Measurements from ENCODE around the gene REN.

REN gene

DNA sequence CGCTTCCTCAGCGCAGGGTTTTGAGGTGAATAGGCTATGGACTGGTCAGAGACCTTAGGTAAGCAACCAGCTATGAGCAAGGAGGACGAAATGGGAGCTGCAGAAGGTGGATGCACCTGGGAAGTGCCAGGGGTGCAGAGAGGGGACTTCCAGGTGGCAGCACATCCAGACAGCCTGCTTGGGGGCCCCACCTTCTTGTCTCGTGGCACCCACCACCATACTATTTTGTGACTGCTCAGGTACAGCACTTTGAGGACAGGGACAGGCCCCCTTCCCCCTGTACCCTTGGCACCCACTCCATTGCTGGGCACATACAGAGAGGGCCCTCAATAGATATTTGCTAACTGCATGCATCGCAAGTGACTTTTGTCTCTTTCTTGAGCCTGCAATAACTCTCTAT, 30.9 kb upstream of the REN start:
- no peak overlapping the region for H3K4me3 ChIP-seq
- no peaks in the 10 kb centered on the region for H3K36me3 ChIP-seq (replicated peaks)
- DNase-seq (ENCODE audit: low spot score in 2 of 2): no peak
- H3K9me3 ChIP-seq: no peaks in the 10 kb centered on the region
- H3K4me1 ChIP-seq: no peaks in the 10 kb centered on the region
- in situ Hi-C loops (cut with MboI; ENCODE audit: low sequenced_read_pairs): no loop called here
- peaks cover 45% of the 10 kb centered on the region for H3K27me3 ChIP-seq (ENCODE audit: low read depth)

DNA sequence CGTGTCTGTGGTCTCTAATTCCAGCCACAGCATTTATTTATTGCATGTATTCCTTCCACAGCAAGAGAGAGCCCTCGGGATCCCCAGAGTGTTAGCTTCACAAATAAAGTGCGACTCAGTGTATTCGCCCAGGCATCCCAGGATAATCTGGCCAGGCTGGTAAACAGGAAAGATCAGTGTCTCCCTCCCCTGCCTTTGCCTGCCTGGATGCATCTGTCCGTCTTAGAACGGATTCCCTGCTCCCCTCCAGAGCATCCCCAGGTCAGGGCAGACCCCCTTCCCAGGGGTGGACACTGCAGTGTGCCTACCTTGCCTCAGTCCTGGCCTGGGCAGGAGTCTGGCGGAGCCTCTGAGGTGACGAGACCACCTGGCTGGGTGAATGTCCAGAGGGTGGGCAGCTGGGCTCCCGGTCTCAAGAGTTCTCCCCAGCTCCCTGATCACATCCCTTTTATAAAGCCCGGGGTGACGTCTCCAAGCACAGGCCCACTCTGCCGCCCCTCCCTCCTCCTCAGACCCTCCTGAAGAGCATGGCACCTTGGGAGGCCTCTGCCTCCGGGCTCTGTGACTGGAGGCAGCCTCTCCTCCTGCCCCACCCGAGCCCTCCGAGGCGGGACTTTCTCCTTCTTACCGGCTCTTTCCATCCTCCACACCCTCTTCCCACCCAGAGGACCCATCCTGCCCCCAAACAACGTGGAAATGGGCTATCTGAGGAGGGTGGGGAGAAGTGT, 30.1 kb upstream of the REN start, which contains the start of gene KISS1:
Gene KISS1, minus strand, starts transcription at position 424 of the 728 bp plus-strand sequence. CDS start 3,615 bp downstream, outside the sequence.
- peaks cover 40% of the 10 kb centered on the region for H3K27me3 ChIP-seq (ENCODE audit: low read depth)
- H3K9me3 ChIP-seq: no peaks in the 10 kb centered on the region
- no peaks in the 10 kb centered on the region for H3K36me3 ChIP-seq (replicated peaks)
- no peak within 1 kb of the TSS for H3K4me3 ChIP-seq
- no peak for DNase-seq (ENCODE audit: low spot score in 2 of 2)
- in situ Hi-C loops (cut with MboI; ENCODE audit: low sequenced_read_pairs): no loop called here
- H3K4me1 ChIP-seq: no peaks in the 10 kb centered on the region

DNA sequence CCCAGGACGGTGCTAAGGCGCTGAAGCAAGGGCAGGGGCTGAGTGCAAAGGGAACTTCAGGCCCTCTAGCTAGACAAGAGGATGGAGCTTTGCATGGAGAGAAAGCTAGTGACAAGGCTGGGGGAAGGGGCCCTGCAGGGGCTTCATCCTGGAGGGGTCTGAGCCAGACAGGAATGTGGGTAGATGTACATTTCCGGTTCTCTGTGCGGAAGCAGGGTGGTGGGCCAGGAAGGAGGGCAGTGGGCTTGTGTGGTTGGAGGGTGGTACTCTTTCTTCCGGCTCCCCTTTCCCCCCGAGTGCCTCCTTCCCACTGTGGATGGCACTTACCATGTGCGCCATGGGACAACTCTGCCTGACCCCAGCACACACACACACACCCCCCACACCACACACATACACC, 28.6 kb upstream of the REN start:
- H3K4me1 ChIP-seq: no peaks in the 10 kb centered on the region
- no peaks in the 10 kb centered on the region for H3K36me3 ChIP-seq (replicated peaks)
- in situ Hi-C loops (cut with MboI; ENCODE audit: low sequenced_read_pairs): no loop called here
- no peak overlapping the region for H3K4me3 ChIP-seq
- H3K27me3 ChIP-seq (ENCODE audit: low read depth): peaks cover 42% of the 10 kb centered on the region
- DNase-seq (ENCODE audit: low spot score in 2 of 2): no peak
- no peaks in the 10 kb centered on the region for H3K9me3 ChIP-seq

DNA sequence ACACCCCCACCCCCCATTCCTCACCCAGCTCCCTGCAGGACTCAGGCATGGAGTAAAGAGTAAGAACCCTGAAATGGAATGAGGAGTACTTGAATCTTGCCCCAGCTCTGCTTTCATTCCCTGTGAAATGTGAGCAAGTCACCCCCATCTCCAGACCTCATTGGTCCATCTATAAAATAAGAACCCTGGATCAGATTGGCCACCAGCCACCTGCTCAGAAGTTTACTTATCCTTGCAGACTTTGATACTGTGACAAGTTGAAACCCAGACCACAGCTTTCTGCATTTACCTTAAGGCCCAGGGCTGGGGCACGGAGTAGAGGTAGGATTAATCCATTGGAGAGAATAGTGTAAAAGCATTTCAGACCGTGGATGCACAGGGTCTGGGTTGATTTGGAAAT, 27.9 kb upstream of the REN start:
- no peaks in the 10 kb centered on the region for H3K36me3 ChIP-seq (replicated peaks)
- H3K4me3 ChIP-seq: no peak overlapping the region
- in situ Hi-C loops (cut with MboI; ENCODE audit: low sequenced_read_pairs): no loop called here
- H3K27me3 ChIP-seq (ENCODE audit: low read depth): peaks cover 49% of the 10 kb centered on the region
- H3K4me1 ChIP-seq: no peaks in the 10 kb centered on the region
- H3K9me3 ChIP-seq: no peaks in the 10 kb centered on the region
- no peak for DNase-seq (ENCODE audit: low spot score in 2 of 2)

DNA sequence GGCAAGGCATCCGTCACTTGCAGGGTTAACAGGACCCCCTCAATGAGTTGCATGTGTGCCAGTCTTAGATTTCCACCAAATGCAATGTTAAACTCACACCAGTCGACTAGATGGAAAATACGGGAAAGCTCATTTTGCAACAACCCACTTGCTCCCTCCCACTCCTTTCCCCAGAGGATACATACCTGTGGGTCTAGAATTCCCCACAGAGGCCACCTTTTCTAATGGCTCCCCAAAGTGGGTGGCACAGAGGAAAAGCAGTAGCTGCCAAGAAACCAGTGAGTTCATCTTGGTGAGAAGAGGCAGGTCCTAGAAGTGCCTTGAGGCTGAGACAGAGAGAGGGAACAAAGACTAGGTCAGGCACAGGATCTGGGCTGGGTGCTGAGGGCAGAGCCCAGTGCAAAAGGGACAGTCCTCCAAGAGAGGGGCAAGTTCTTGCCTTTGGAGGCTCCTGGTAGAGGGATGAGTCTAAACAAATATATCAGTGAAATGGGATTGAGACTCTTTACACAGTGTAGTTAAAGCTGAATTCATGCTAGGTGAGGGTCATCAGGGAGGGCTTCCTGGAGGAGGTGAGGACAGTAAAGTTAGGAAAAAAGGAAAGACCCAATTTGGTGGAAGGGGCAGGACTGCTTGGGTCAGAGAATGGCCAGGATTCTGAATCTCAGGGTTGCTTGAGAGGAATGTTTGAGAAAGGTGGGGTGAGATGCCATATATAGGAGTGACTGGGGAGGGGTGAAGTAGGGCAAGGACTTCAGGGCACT, 26.6 kb upstream of the REN start:
- no peak for DNase-seq (ENCODE audit: low spot score in 2 of 2)
- peaks cover 44% of the 10 kb centered on the region for H3K27me3 ChIP-seq (ENCODE audit: low read depth)
- in situ Hi-C loops (cut with MboI; ENCODE audit: low sequenced_read_pairs): no loop called here

DNA sequence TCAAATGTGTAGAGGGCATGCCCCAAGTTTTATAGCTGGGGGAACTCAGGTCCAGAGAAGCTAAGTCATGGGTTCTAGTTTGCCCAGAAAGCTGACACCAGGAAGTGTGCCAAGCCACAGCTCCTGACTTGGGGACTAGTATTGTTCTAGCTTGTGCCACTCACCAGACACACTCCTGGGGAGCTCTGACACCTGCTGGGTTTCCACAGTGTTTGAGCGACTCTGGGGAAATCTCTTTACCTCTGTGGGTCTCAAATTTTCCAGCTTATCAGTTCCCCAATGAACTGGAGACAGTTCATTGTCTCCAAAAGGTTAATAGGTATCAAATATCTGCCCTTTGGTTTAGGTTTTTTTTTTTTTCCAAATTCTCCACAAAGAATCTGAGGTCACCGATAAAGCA, 25.9 kb upstream of the REN start:
- in situ Hi-C loops (cut with MboI; ENCODE audit: low sequenced_read_pairs): no loop called here
- H3K36me3 ChIP-seq (replicated peaks): no peaks in the 10 kb centered on the region

More for the DNA sequence above, 26.6 kb upstream of the REN start:
- Histone ChIP-seq H3K9me3 (no peaks in the 10 kb centered on the region), H3K4me1 (no peaks in the 10 kb centered on the region), H3K4me3 (no peak overlapping the region), H3K36me3 (replicated peaks) (no peaks in the 10 kb centered on the region)

DNA sequence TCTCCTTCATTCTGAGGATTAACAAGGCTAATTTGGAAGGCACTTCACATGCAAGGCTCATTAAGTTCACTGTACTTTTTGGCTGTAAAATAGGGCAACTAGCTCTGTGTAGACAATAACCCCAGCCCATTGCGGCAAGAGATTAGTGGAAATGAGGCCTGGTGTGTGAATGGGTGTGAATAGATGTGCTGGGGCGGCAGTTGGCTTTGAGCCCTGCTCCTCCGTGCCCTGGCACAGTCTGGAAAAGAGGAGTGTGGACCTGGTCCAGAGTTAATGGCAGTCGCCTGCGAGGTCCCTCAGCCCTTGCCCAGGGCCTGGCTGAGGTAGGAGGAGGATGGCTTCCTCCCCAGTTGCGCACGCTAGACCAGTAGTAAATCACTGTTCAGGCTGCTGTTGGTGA, 25.3 kb upstream of the REN start:
- DNase-seq (ENCODE audit: low spot score in 2 of 2): peak in 1 of 2 experiments; percentile 17
- H3K9me3 ChIP-seq: no peaks in the 10 kb centered on the region
- H3K4me1 ChIP-seq: no peaks in the 10 kb centered on the region
- peaks cover 41% of the 10 kb centered on the region for H3K27me3 ChIP-seq (ENCODE audit: low read depth)
- H3K36me3 ChIP-seq (replicated peaks): no peaks in the 10 kb centered on the region
- in situ Hi-C loops (cut with MboI; ENCODE audit: low sequenced_read_pairs): no loop called here
- H3K4me3 ChIP-seq: no peak overlapping the region

More for the DNA sequence above, 25.9 kb upstream of the REN start:
- peaks cover 46% of the 10 kb centered on the region for H3K27me3 ChIP-seq (ENCODE audit: low read depth)
- no peak for DNase-seq (ENCODE audit: low spot score in 2 of 2)
- no peaks in the 10 kb centered on the region for H3K9me3 ChIP-seq
- no peak overlapping the region for H3K4me3 ChIP-seq
- H3K4me1 ChIP-seq: no peaks in the 10 kb centered on the region

DNA sequence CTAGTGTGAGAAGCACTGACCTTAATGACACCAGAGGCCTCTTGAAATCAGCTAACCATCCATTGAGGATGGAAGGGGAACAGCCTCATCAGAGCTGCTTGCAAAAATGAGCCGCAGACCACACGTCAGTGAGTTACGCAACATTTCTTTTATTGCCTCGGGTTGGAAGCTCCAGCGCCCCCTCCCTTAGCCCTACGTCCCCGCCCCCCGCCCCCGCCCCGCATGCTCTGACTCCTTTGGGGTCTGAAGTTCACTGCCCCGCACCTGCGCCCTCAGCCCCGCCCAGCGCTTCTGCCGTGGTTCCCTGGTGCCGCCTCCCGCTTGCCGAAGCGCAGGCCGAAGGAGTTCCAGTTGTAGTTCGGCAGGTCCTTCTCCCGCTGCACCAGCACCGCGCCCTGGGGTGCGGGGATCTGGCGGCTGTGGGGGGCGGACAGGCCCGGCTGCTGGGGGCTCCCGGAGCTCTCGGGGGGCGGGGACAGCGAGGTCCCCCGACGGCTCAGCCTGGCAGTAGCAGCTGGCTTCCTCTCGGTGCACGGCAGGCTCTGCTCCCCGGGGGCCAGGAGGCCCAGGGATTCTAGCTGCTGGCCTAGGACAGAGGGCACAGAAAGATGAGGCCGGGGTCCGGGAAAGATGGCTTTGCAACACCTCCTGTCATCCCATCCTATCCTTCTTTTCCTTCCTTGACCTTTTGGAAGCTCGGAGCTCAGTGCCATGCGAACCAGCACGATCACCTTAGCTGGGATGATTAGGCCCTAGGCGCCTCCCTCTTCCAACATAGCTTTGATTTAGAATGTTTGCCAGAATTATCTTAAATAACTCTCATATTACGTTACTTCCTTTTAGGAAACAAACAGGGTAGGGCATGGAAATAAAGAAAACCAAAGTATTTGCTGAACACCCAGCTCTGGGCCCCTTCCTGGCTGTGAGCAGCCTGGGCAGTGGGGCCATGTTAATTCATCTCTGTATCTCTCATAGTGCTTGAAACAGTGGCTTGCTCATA, 24.4 kb upstream of the REN start:
- no peaks in the 10 kb centered on the region for H3K9me3 ChIP-seq
- no peaks in the 10 kb centered on the region for H3K36me3 ChIP-seq (replicated peaks)
- peaks cover 31% of the 10 kb centered on the region for H3K27me3 ChIP-seq (ENCODE audit: low read depth)
- H3K4me1 ChIP-seq: no peaks in the 10 kb centered on the region
- H3K4me3 ChIP-seq: no peak overlapping the region
- in situ Hi-C loops (cut with MboI; ENCODE audit: low sequenced_read_pairs): no loop called here
- DNase-seq (ENCODE audit: low spot score in 2 of 2): no peak

DNA sequence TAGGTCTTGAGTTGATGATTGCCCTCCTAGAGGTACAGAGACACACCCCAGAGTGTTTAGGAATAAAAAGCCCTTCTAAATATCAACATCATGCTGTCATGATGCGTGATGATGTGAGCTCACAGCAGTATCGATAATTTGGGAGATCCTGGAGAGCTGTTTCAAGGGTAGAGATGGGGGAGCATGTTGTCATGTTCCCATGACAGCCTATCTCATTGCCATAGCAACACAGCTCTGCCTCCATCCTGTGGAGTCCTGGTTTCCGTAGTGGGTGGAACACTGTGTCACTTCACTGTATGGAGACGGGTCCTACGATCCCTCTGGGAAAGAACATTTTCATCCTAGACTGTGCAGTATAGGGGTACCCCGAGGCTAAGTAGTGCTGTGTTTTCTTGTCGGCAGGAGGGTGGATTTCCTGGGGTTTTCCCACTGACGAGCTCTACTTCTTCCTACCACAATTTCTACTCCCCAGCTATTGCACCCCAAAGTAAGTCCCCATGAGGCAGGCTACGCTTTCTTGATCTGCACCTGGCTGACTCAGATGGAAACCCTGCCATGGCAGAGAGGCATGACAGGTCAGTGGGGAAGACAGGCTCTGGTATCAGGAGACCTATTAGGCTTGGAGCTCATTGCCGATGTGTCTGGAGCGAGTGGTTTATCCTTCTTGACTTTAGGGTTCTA, 23.0 kb upstream of the REN start:
- Histone ChIP-seq H3K4me3 (no peak overlapping the region), H3K9me3 (no peaks in the 10 kb centered on the region), H3K36me3 (replicated peaks) (no peaks in the 10 kb centered on the region), H3K27me3 (ENCODE audit: low read depth) (peaks cover 29% of the 10 kb centered on the region), H3K4me1 (no peaks in the 10 kb centered on the region)
- in situ Hi-C loops (cut with MboI; ENCODE audit: low sequenced_read_pairs): no loop called here
- DNase-seq (ENCODE audit: low spot score in 2 of 2): no peak

DNA sequence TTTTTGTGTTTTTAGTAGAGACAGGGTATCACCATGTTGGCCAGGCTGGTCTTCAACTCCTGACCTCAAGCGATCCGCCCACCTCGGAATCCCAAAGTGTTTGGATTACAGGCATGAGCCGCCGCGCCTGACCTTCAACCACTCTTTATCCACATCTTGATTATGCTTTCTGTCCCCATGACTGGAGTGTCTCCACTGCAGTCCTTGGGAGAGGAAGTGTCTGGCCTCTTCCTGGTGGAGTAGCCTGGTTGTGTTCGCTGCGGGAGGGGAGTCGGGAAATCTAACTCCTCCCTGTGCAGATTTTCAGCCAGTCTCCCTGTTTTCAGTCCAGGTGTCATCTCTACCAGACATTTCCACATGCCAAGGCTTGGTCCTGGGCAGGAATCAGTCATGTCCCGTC, 20.5 kb upstream of the REN start:
- H3K36me3 ChIP-seq (replicated peaks): no peaks in the 10 kb centered on the region
- no peak for DNase-seq (ENCODE audit: low spot score in 2 of 2)
- in situ Hi-C loops (cut with MboI; ENCODE audit: low sequenced_read_pairs): no loop called here
- H3K4me1 ChIP-seq: no peaks in the 10 kb centered on the region
- no peaks in the 10 kb centered on the region for H3K9me3 ChIP-seq
- H3K27me3 ChIP-seq (ENCODE audit: low read depth): peaks cover 26% of the 10 kb centered on the region
- no peak overlapping the region for H3K4me3 ChIP-seq

DNA sequence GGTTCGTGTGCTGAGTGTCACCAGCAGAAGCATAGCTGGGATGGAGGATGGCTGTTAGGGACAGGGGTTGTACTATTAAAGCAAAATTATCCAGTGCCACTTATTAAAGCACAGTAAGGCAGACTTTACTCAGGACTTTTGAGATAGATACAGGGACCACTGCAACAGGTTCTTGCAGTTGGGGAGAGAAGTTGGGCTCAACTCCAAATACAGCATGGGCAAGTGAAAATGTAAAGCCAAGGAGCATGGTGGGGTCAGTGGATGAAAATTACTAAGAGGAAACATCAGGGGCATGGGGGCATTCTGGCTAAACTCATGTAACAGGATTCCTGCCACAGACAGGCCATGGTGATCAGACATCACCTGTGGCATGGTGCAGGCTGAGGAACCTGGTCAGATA, 15.0 kb upstream of the REN start:
- H3K4me1 ChIP-seq: no peaks in the 10 kb centered on the region
- in situ Hi-C loops (cut with MboI; ENCODE audit: low sequenced_read_pairs): no loop called here

DNA sequence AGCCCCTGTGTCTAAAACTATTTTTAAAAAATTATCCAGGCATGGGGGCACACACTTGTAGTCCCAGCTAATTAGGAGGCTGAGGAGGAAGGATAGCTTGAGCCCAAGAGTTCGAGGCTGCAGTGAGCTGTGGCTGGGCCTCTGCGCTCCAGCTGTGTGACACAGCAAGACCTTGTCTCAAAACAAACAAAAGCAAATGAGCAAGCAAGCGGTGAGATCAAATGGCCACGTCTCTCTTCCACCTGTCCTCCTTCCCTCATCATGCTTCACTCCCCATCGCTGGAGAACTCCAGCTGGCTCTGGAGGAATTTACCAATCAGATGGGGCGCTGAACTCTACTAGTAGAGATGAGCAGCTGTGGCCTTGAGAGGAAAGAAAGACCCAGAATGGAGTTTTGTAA, 14.0 kb upstream of the REN start:
- peaks cover 29% of the 10 kb centered on the region for H3K27me3 ChIP-seq (ENCODE audit: low read depth)
- no peak overlapping the region for H3K4me3 ChIP-seq
- no peak for DNase-seq (ENCODE audit: low spot score in 2 of 2)
- H3K36me3 ChIP-seq (replicated peaks): no peaks in the 10 kb centered on the region
- H3K4me1 ChIP-seq: no peaks in the 10 kb centered on the region
- no peaks in the 10 kb centered on the region for H3K9me3 ChIP-seq
- in situ Hi-C loops (cut with MboI; ENCODE audit: low sequenced_read_pairs): no loop called here

More for the DNA sequence above, 15.0 kb upstream of the REN start:
- DNase-seq (ENCODE audit: low spot score in 2 of 2): no peak
- Histone ChIP-seq H3K27me3 (ENCODE audit: low read depth) (peaks cover 19% of the 10 kb centered on the region), H3K4me3 (no peak overlapping the region), H3K9me3 (no peaks in the 10 kb centered on the region), H3K36me3 (replicated peaks) (no peaks in the 10 kb centered on the region)
